Measurements from ENCODE around the gene PRDM8.

DNA sequence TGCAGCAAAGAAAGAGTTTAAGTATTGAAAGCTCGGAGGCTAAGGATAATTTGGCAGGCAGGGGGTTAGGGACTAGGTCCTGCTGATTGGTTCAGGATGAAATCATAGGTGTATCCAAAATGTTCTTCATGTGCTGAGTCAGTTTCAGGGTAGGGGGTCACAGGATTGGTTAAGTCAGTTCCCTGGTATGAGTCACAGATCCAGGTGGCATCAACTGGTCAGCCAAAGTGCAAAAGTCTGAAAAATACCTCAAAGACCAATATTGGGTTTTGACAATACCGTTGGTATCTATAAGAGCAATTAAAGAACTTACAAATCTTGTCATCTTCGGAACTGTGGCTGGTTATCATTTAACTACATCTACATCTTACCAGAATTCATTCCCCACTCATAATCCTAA is 25.6 kb upstream of the PRDM8 start:
- TF ChIP-seq CTCF (IDR thresholded peaks at IDR 0.05) (no peak), EZH2 (IDR thresholded peaks at IDR 0.05; ENCODE audit: borderline replicate concordance, insufficient read depth, low read depth, low read length, poor library complexity, severe bottlenecking) (no peak)
